Measurements from ENCODE around the gene CEP170B.
"Not testable (repeated sequence)": the region's sequence is repeated elsewhere in the genome, so short reads cannot be mapped to it uniquely, and the experiment has no call there.

CEP170B gene

DNA sequence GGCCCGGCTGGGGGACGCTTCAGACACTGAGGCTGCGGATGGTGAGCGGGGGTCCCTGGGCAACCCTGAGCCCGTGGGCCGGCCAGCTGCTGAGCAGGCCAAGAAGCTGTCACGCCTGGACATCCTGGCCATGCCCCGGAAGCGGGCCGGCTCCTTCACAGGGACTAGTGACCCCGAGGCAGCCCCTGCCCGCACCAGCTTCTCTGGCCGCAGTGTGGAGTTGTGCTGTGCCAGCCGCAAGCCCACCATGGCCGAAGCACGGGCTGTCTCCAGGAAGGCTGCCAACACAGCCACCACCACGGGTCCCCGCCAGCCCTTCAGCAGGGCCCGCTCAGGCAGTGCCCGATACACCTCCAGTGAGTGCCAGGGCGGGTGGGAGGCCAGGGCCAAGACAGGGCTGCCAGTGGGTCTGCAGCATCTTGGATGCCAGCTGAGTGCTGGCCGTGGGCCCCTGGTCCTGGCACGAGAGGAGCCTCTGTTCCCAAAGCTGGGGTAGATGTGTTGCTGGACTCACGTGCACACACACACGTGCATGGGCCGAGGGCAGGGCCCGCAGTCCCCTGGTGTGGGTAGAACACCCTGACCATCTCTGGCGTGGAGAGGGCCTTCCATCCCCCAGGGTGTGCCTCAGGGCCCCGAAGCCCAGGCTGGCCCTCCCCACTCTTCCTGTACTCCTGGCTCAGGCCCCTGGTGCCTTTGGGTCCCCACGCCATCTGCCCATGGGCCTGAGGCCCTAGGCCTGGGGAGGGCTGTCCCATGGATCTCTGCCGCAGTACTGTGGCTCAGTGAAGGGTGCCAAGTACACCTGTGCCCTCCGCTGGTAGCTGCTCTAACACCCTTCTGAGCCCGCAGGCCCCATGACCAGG is 22.8 kb downstream of the CEP170B start:
- Histone ChIP-seq H2BK5ac (ENCODE audit: low read depth, low read length, poor library complexity) (no peak overlapping the region), H3K27me3 (ENCODE audit: insufficient read depth, low read length) (no peaks in the 10 kb centered on the region), H2BK120ac (ENCODE audit: insufficient read depth, low read length, poor library complexity) (no peak overlapping the region), H3K4ac (ENCODE audit: low read depth, low read length) (no peak overlapping the region), H3K79me2 (ENCODE audit: control insufficient read depth, insufficient read depth, low read length, poor library complexity) (no peaks in the 10 kb centered on the region), H3K36me3 (ENCODE audit: control insufficient read depth in 1 of 2, insufficient read depth in 2 of 2, low read length in 2 of 2) (peaks cover 61 to 62% of the 10 kb centered on the region in 2 experiments), H3K9me3 (ENCODE audit: insufficient read depth, low read depth, low read length) (peaks cover 2% of the 10 kb centered on the region), H4K12ac (ENCODE audit: low read depth, low read length) (no peak overlapping the region), H2AK5ac (ENCODE audit: low read length) (no peak overlapping the region), H3K4me3 (ENCODE audit: low read depth, low read length) (no peak overlapping the region), H3K23ac (ENCODE audit: low read length) (no peak overlapping the region), H3K14ac (ENCODE audit: low read length) (no peak overlapping the region), H3K4me2 (ENCODE audit: low read length) (no peak overlapping the region), H4K91ac (ENCODE audit: low read depth, low read length) (no peak overlapping the region), H2BK12ac (ENCODE audit: low read length) (no peak overlapping the region), H2AFZ (ENCODE audit: insufficient read depth, low read length, poor library complexity) (no peak overlapping the region), H3K4me1 (ENCODE audit: control insufficient read depth in 1 of 2, insufficient read depth in 2 of 2, low read length in 2 of 2) (no peaks in the 10 kb centered on the region), H4K8ac (ENCODE audit: low read depth, low read length) (no peak overlapping the region), H3K18ac (ENCODE audit: low read length) (no peak overlapping the region), H3K79me1 (ENCODE audit: low read length) (no peaks in the 10 kb centered on the region), H3K27ac (ENCODE audit: low read depth, low read length) (no peak overlapping the region), H3K9ac (ENCODE audit: low read length) (no peak overlapping the region)
- WGBS (ENCODE audit: extremely low coverage, insufficient coverage, insufficient read length): no CpG with 5 or more reads among the region's 33 CpGs
- DNase-seq: no peak

DNA sequence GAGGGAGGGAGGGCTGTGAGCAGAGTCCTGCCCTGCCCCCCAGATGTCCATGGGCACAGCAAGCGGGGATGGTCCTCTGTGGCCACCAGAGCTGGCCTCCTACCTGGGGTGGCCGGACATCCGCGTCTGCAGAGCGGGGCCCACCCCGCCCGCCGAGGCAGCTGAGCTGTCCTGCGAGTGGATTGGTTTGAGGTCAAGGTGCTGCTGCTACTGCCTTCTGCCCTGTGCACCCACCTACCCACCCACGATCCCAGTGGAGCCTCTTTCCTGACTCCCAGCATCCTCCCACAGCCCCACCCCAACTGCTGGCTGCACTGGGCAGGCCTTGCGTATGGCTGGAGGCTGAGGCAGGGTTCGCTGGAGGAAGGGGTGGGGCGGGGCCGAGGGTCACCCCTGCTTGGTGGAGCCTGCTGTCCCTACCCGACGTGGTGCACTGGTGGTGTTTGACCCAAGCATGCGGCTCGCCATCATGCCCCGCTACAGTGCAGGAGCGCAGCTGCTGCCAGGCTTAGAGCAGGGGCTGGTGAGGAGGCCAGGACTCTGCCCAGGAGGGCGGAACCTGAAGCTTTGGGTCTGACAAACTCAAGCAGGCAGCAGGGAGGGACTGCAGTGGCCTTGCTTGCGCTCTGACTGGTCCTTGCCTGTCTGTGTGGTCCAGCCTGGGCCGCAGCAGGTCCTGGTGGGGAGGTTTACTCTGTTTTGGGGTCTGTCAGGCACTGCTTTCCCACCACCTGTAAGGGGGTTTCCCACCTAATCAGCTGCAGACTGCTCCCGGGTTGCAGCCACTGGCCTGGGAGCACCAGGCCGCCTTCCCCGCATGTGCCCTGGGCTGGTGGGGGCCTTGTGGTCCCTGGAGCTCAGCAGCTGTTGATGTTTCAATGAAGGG is 23.7 kb downstream of the CEP170B start:
- Histone ChIP-seq H3K27ac (ENCODE audit: low read depth, low read length) (no peak overlapping the region), H3K14ac (ENCODE audit: low read length) (no peak overlapping the region), H3K9ac (ENCODE audit: low read length) (no peak overlapping the region), H2BK5ac (ENCODE audit: low read depth, low read length, poor library complexity) (no peak overlapping the region), H3K36me3 (ENCODE audit: control insufficient read depth in 1 of 2, insufficient read depth in 2 of 2, low read length in 2 of 2) (peaks cover 60 to 61% of the 10 kb centered on the region in 2 experiments), H2BK12ac (ENCODE audit: low read length) (no peak overlapping the region), H2AK5ac (ENCODE audit: low read length) (no peak overlapping the region), H3K79me1 (ENCODE audit: low read length) (no peaks in the 10 kb centered on the region), H3K18ac (ENCODE audit: low read length) (no peak overlapping the region), H4K8ac (ENCODE audit: low read depth, low read length) (no peak overlapping the region), H3K9me3 (ENCODE audit: insufficient read depth, low read depth, low read length) (peaks cover 2% of the 10 kb centered on the region), H3K4me1 (ENCODE audit: control insufficient read depth in 1 of 2, insufficient read depth in 2 of 2, low read length in 2 of 2) (no peaks in the 10 kb centered on the region), H3K27me3 (ENCODE audit: insufficient read depth, low read length) (no peaks in the 10 kb centered on the region), H3K23ac (ENCODE audit: low read length) (no peak overlapping the region), H3K79me2 (ENCODE audit: control insufficient read depth, insufficient read depth, low read length, poor library complexity) (no peaks in the 10 kb centered on the region), H4K12ac (ENCODE audit: low read depth, low read length) (no peak overlapping the region), H4K91ac (ENCODE audit: low read depth, low read length) (no peak overlapping the region), H3K4ac (ENCODE audit: low read depth, low read length) (no peak overlapping the region), H3K4me2 (ENCODE audit: low read length) (no peak overlapping the region), H2BK120ac (ENCODE audit: insufficient read depth, low read length, poor library complexity) (no peak overlapping the region), H3K4me3 (ENCODE audit: low read depth, low read length) (no peak overlapping the region), H2AFZ (ENCODE audit: insufficient read depth, low read length, poor library complexity) (no peak overlapping the region)
- no peak for DNase-seq
- no CpG with 5 or more reads among the region's 26 CpGs for WGBS (ENCODE audit: extremely low coverage, insufficient coverage, insufficient read length)

DNA sequence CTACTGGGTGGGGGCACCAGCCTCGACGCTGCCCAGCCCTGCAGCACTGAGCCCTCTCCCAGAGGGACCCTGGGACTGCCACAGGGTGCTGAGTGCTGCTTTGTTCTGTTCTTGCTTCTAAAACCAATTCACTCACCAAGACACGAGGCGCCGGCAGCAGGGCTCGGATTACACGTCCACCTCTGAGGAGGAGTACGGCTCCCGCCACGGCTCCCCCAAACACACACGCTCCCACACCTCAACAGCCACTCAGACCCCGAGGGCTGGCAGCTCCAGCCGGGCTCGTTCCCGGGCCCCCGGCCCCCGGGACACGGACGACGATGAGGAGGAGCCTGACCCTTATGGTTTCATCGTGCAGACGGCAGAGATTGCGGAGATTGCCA is 24.3 kb downstream of the CEP170B start:
- Histone ChIP-seq H4K91ac (ENCODE audit: low read depth, low read length) (no peak overlapping the region), H3K4me2 (ENCODE audit: low read length) (no peak overlapping the region), H3K79me2 (ENCODE audit: control insufficient read depth, insufficient read depth, low read length, poor library complexity) (no peaks in the 10 kb centered on the region), H2BK120ac (ENCODE audit: insufficient read depth, low read length, poor library complexity) (no peak overlapping the region), H3K27me3 (ENCODE audit: insufficient read depth, low read length) (no peaks in the 10 kb centered on the region), H3K9ac (ENCODE audit: low read length) (no peak overlapping the region), H3K36me3 (ENCODE audit: control insufficient read depth in 1 of 2, insufficient read depth in 2 of 2, low read length in 2 of 2) (peaks cover 62 to 63% of the 10 kb centered on the region in 2 experiments), H2AFZ (ENCODE audit: insufficient read depth, low read length, poor library complexity) (no peak overlapping the region), H2BK5ac (ENCODE audit: low read depth, low read length, poor library complexity) (no peak overlapping the region), H4K8ac (ENCODE audit: low read depth, low read length) (no peak overlapping the region), H2AK5ac (ENCODE audit: low read length) (no peak overlapping the region), H2BK12ac (ENCODE audit: low read length) (no peak overlapping the region), H3K14ac (ENCODE audit: low read length) (no peak overlapping the region), H4K12ac (ENCODE audit: low read depth, low read length) (no peak overlapping the region), H3K79me1 (ENCODE audit: low read length) (no peaks in the 10 kb centered on the region), H3K4me1 (ENCODE audit: control insufficient read depth in 1 of 2, insufficient read depth in 2 of 2, low read length in 2 of 2) (no peaks in the 10 kb centered on the region), H3K4ac (ENCODE audit: low read depth, low read length) (no peak overlapping the region), H3K9me3 (ENCODE audit: insufficient read depth, low read depth, low read length) (peaks cover 2% of the 10 kb centered on the region), H3K18ac (ENCODE audit: low read length) (no peak overlapping the region), H3K4me3 (ENCODE audit: low read depth, low read length) (no peak overlapping the region), H3K23ac (ENCODE audit: low read length) (no peak overlapping the region), H3K27ac (ENCODE audit: low read depth, low read length) (no peak overlapping the region)
- no CpG with 5 or more reads among the region's 23 CpGs for WGBS (ENCODE audit: extremely low coverage, insufficient coverage, insufficient read length)
- no peak for DNase-seq

DNA sequence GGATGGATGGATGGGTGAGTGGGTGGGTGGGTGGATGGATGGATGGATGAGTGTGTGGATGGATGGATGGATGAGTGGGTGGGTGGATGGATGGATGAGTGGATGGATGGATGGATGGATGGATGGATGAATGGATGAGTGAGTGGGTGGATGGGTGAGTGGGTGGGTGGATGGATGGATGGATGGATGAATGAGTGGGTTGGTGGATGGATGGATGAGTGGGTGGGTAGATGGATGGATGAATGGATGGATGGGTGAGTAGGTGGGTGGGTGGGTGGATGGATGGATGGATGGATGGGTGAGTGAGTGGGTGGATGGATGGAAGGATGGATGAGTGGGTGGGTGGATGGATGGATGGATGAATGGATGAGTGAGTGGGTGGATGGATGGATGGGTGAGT is 25.2 kb downstream of the CEP170B start:
- H3K4me2 ChIP-seq (ENCODE audit: low read length); H3K79me2 ChIP-seq (ENCODE audit: control insufficient read depth, insufficient read depth, low read length, poor library complexity): not testable (repeated sequence)

More for the DNA sequence above, 25.2 kb downstream of the CEP170B start:
- H2AFZ ChIP-seq (ENCODE audit: insufficient read depth, low read length, poor library complexity); H3K4me3 ChIP-seq (ENCODE audit: low read depth, low read length); H2AK5ac ChIP-seq (ENCODE audit: low read length); DNase-seq; H3K4me1 ChIP-seq (ENCODE audit: control insufficient read depth in 1 of 2, insufficient read depth in 2 of 2, low read length in 2 of 2); H2BK120ac ChIP-seq (ENCODE audit: insufficient read depth, low read length, poor library complexity); H3K79me1 ChIP-seq (ENCODE audit: low read length); H3K18ac ChIP-seq (ENCODE audit: low read length); H4K12ac ChIP-seq (ENCODE audit: low read depth, low read length); H2BK12ac ChIP-seq (ENCODE audit: low read length); H3K4ac ChIP-seq (ENCODE audit: low read depth, low read length); H3K14ac ChIP-seq (ENCODE audit: low read length); H4K91ac ChIP-seq (ENCODE audit: low read depth, low read length); H3K27me3 ChIP-seq (ENCODE audit: insufficient read depth, low read length); H2BK5ac ChIP-seq (ENCODE audit: low read depth, low read length, poor library complexity); H3K23ac ChIP-seq (ENCODE audit: low read length); H3K9ac ChIP-seq (ENCODE audit: low read length); H4K8ac ChIP-seq (ENCODE audit: low read depth, low read length); H3K27ac ChIP-seq (ENCODE audit: low read depth, low read length); H3K9me3 ChIP-seq (ENCODE audit: insufficient read depth, low read depth, low read length): not testable (repeated sequence)
- H3K36me3 ChIP-seq (ENCODE audit: control insufficient read depth in 1 of 2, insufficient read depth in 2 of 2, low read length in 2 of 2): peaks cover 66 to 68% of the 10 kb centered on the region in 2 experiments

Measured in trophoblast cell (in vitro differentiated cells and primary cell).